ENCODE measurements around the gene TMEM40. TPM values are rescaled to one million over a fixed set of nuclear protein-coding genes. Genes with fewer than 3 reads are reported as not detected.

TMEM40 gene
- total and polyA plus RNA-seq, 2 experiments from 2014 or later = 0.14 to 0.48 TPM

- no peak for TF ChIP-seq ETS1 (IDR thresholded peaks at IDR 0.05)
- TF ChIP-seq ZNF331 (CRISPR knock-in tag; IDR thresholded peaks at IDR 0.05; ENCODE audit: low read depth) = no peak
- TF ChIP-seq EZH2 (IDR thresholded peaks at IDR 0.05; ENCODE audit: low read depth, unreplicated experiment) = no peak
- TF ChIP-seq STAT1 (IDR thresholded peaks at IDR 0.05; ENCODE audit: unreplicated experiment) = no peak
- no peak for TF ChIP-seq NANOG (IDR thresholded peaks at IDR 0.05; ENCODE audit: borderline replicate concordance)
- no peak for TF ChIP-seq ZNF462 (CRISPR knock-in tag; IDR thresholded peaks at IDR 0.05)
- TF ChIP-seq JUNB (IDR thresholded peaks at IDR 0.05; ENCODE audit: unreplicated experiment) = no peak
These were observed 36.8 kb downstream of the TMEM40 start (continued) for GRCh38 chr3:12722226-12722625.

All from GM23338 (cell line).